Brain microvascular endothelial cell (primary cell): ENCODE measurements around the gene AMPD3.

Experiments
- DNase-seq: peaks from one replicate; pipeline ENCODE4 v3.0.0-alpha.2; 2020
- H3K27ac ChIP-seq: fragments of 250-450 bp; sonication (Bioruptor Pico); 2 replicates; pipeline ENCODE4 v1.5.1; 2020; ENCODE audit warnings: mild to moderate bottlenecking, moderate library complexity
- H3K27me3 ChIP-seq: fragments of 250-450 bp; sonication (Bioruptor Pico); replicated peaks from 2 replicates; pipeline ENCODE4 v1.5.1; 2020; ENCODE audit warnings: mild to moderate bottlenecking
- H3K36me3 ChIP-seq: fragments of 250-450 bp; sonication (Bioruptor Pico); replicated peaks from 2 replicates; pipeline ENCODE4 v1.5.1; 2020; ENCODE audit warnings: mild to moderate bottlenecking
- H3K4me3 ChIP-seq: 2 replicates; pipeline ENCODE4 v1.5.1; 2011; ENCODE audit warnings: low read depth, mild to moderate bottlenecking, control low read depth, low read length, moderate library complexity
- in situ Hi-C: cut with HindIII; loops from 2 replicates; pipeline ENCODE4 v1.10.0; 2017; ENCODE audit warnings: low sequenced_read_pairs, low pct_ligation_motif_present
- TF ChIP-seq, protein P1 (sequence below): IDR thresholded peaks from 2 replicates; pipeline ENCODE4 v1.5.1; 2011; ENCODE audit warnings: low read depth, mild to moderate bottlenecking, moderate library complexity, low read length, control low read depth, inconsistent platforms; ENCODE audit errors: missing control alignments

AMPD3 gene

DNA sequence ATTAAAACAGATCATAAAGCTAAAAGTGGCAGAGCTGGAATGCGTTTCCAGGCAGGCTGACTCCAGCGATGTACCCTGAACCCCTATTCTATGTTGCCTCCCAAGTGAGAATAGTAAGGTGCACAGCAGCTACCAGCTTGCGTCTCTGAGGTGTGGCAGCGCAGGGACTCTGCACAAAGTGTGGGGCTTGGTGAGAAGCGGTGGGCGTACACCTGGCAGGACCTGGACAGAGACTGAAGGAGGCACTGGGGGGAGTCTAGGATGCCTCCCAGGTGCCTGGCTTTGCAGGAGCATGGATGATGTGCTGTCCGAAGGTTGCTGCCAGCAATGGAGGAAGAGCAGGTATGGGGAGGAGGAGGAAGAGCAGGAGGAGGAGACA lies 42.9 kb downstream of the AMPD3 start:
- in situ Hi-C loops = no loop called here
- no peaks in the 10 kb centered on the region for H3K27me3 ChIP-seq
- H3K4me3 ChIP-seq = no peak overlapping the region
- DNase-seq = no peak
- H3K27ac ChIP-seq = no peak overlapping the region
- TF ChIP-seq, protein P1, sequence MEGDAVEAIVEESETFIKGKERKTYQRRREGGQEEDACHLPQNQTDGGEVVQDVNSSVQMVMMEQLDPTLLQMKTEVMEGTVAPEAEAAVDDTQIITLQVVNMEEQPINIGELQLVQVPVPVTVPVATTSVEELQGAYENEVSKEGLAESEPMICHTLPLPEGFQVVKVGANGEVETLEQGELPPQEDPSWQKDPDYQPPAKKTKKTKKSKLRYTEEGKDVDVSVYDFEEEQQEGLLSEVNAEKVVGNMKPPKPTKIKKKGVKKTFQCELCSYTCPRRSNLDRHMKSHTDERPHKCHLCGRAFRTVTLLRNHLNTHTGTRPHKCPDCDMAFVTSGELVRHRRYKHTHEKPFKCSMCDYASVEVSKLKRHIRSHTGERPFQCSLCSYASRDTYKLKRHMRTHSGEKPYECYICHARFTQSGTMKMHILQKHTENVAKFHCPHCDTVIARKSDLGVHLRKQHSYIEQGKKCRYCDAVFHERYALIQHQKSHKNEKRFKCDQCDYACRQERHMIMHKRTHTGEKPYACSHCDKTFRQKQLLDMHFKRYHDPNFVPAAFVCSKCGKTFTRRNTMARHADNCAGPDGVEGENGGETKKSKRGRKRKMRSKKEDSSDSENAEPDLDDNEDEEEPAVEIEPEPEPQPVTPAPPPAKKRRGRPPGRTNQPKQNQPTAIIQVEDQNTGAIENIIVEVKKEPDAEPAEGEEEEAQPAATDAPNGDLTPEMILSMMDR = no peak
- peaks cover 6% of the 10 kb centered on the region for H3K36me3 ChIP-seq

DNA sequence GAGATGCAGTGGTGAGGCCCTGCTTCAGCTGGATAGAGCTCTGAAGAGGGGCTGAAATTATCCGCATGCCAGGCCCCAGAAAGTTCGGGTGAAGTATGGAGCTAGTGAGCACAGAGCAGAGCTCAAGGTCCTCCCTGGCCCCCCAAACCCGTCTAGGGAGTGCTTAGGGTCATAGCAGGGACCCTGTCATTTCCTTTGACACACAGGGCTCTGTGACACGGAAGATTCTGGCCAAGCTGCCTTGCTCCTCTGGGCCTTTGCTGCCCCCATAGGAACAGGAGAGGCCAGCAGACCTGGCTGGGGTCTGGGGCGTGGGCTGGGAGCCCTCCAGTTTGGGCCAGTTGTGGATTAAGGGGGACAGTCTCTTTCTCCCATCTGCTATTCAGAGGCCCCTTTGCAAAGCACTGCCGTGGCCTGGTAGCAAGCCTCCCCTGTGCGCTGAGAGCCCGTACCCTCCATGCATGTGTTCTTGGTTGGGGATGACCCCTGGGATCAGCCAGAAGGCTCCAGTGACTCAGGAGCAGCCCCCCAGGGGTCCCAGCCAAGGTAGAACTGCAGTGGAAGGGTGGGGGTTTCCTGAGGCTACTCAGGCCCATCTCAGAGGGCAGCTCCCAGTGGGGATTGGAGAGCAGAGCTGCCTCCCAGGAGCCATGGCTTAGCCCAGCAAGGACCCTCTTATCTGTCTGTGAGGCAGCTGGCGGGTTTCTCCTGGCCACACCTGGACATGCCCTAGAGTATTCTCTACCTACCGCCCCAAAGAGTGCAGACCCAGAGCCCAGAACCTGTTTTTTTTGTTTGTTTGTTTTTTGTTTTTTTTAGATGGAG lies 43.6 kb downstream of the AMPD3 start:
- Histone ChIP-seq H3K36me3 (peaks cover 6% of the 10 kb centered on the region), H3K27me3 (no peaks in the 10 kb centered on the region), H3K27ac (no peak overlapping the region), H3K4me3 (no peak overlapping the region)
- in situ Hi-C loops = no loop called here
- TF ChIP-seq, protein P1 = no peak
- no peak for DNase-seq

DNA sequence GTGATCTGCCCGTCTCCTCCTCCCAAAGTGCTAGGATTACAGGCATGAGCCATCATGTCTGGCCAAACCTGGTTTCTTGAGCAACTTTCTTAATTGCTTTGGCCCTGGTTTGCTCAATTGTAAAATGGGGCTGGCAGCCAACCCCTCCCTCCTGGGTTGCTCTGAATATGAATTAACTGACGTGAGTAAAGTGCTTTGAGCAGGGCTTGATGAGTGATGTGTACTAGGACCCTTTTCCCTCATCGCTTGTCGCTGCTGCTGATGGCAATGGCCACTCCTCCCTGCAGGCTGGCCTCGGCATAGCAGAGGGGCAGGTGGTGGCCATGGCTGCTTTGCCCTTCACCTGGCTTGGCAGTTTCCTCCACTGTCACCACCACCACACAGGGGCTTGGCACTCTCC lies 44.4 kb downstream of the AMPD3 start:
- in situ Hi-C loops = no loop called here
- H3K36me3 ChIP-seq = peaks cover 6% of the 10 kb centered on the region

GRCh38 chr11:10499874-10500601 lies 45.0 kb downstream of the AMPD3 start:
- Histone ChIP-seq H3K27me3 (no peaks in the 10 kb centered on the region), H3K27ac (no peak overlapping the region), H3K4me3 (no peak overlapping the region), H3K36me3 (peaks cover 6% of the 10 kb centered on the region)
- TF ChIP-seq, protein P1 = no peak
- in situ Hi-C loops = no loop called here
- DNase-seq = no peak

More for the DNA sequence above, 44.4 kb downstream of the AMPD3 start:
- no peak overlapping the region for H3K27ac ChIP-seq
- DNase-seq = no peak
- TF ChIP-seq, protein P1 = no peak
- H3K27me3 ChIP-seq = no peaks in the 10 kb centered on the region
- no peak overlapping the region for H3K4me3 ChIP-seq

DNA sequence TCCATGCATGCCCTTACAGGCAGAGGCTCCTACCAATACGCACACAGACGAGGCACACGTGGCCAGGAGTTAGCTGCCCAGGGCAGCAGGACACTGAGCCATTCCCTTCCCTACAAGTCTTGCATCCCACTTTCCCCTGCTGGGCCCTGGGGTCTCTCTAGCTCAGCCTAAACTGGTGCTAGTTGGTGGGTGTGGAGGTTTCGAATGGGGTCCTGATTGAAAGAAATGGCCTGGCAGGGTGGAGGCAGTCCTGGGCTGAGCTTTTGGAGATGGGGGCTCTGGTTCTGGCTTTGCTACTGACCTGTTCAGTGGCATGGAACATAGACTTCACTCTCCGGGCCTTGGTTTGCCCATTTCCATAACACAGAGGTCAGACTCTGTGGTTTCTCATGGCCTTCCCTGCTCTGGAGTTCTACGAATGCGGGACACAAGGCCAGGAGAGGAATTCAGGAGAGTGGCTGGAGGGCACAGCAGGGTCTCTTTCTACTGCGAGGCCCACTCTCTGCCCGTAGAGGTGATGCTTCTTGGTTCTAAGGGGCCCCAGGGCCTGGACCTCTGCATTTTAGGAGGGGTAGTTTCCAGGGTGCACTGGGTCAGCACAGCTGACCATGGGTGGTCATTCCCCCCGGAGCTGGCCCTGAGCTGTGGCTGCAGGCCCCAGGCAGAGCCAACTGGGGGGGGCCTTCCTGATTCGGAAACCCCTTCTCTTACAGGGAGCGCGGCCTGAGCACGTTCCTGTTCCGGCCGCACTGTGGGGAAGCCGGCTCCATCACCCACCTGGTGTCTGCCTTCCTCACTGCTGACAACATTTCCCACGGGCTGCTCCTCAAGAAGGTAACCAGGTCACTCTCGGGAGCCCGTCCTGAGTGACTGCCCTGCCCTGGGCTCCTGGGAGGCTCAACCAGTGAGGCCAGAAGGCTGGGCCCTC lies 46.0 kb downstream of the AMPD3 start:
- TF ChIP-seq, protein P1 = no peak
- in situ Hi-C loops = no loop called here
- H3K27me3 ChIP-seq = no peaks in the 10 kb centered on the region
- no peak overlapping the region for H3K27ac ChIP-seq
- DNase-seq = no peak
- H3K36me3 ChIP-seq = peaks cover 6% of the 10 kb centered on the region
- no peak overlapping the region for H3K4me3 ChIP-seq
